SKM-1 (cell line): ENCODE measurements around the gene HIVEP3.

Source experiments
- DNase-seq: peaks from one replicate; lab custom pipeline; 2025; ENCODE audit not compliant: unreplicated experiment; lab: John Stamatoyannopoulos, UW

Gene HIVEP3

GRCh38 chr1:41850029-41850428, 68.7 kb downstream of the HIVEP3 start:
- DNase-seq = no peak

- DNase-seq = no peak
Measured at GRCh38 chr1:41849211-41849759, 69.4 kb downstream of the HIVEP3 start.

- no peak for DNase-seq
Measured at GRCh38 chr1:41848216-41848952, 70.3 kb downstream of the HIVEP3 start.

- DNase-seq = no peak
Measured at GRCh38 chr1:41847733-41848132, 71.0 kb downstream of the HIVEP3 start.

- no peak for DNase-seq
Measured at GRCh38 chr1:41846625-41847405, 71.9 kb downstream of the HIVEP3 start.

- DNase-seq = no peak
Measured at GRCh38 chr1:41844781-41845272, 73.9 kb downstream of the HIVEP3 start.

- no peak for DNase-seq
Measured at GRCh38 chr1:41844255-41844654, 74.5 kb downstream of the HIVEP3 start.

- no peak for DNase-seq
Measured at GRCh38 chr1:41842993-41843755, 75.5 kb downstream of the HIVEP3 start.

- DNase-seq = no peak
Measured at GRCh38 chr1:41842326-41842725, 76.4 kb downstream of the HIVEP3 start.

GRCh38 chr1:41840592-41841246, 78.0 kb downstream of the HIVEP3 start:
- no peak for DNase-seq

- DNase-seq = no peak
Measured at GRCh38 chr1:41838266-41838665, 80.5 kb downstream of the HIVEP3 start.

- no peak for DNase-seq
Measured at GRCh38 chr1:41837691-41838090, 81.0 kb downstream of the HIVEP3 start.

- no peak for DNase-seq
Measured at GRCh38 chr1:41835485-41835884, 83.2 kb downstream of the HIVEP3 start.

- no peak for DNase-seq
Measured at GRCh38 chr1:41833519-41834000, 85.2 kb downstream of the HIVEP3 start.

GRCh38 chr1:41830726-41831125, 88.0 kb downstream of the HIVEP3 start:
- DNase-seq = no peak

GRCh38 chr1:41827991-41828570, 90.6 kb downstream of the HIVEP3 start:
- no peak for DNase-seq

GRCh38 chr1:41823471-41823870, 95.3 kb downstream of the HIVEP3 start:
- no peak for DNase-seq

- DNase-seq = no peak
Measured at GRCh38 chr1:41822866-41823265, 95.9 kb downstream of the HIVEP3 start.

GRCh38 chr1:41819843-41820242, 98.9 kb downstream of the HIVEP3 start:
- no peak for DNase-seq

- DNase-seq = no peak
Measured at GRCh38 chr1:41819069-41819468, 99.7 kb downstream of the HIVEP3 start.
